PC-9 (cell line): Measurements from ENCODE around the gene OR2M2. TPM values are rescaled to one million over a fixed set of nuclear protein-coding genes. Genes with fewer than 3 reads are reported as not detected.

Experiments
- BruUV-seq: library from RNA; stranded (reverse); fragments of 400-500 nt; replicated peaks from 2 replicates; lab custom pipeline; 2021; lab: Mats Ljungman, UMichigan
- CTCF ChIA-PET: fragments of 300-600 bp; sonication (Branson Sonifier 250); formaldehyde crosslinking; loops from one replicate; lab custom pipeline; 2022; ENCODE audit warnings: antibody characterized with exemption; lab: Charles Lee
- POLR2A ChIA-PET: fragments of 300-600 bp; sonication (Branson Sonifier 250); formaldehyde crosslinking; loops from one replicate; lab custom pipeline; 2022; ENCODE audit warnings: antibody characterized with exemption; ENCODE audit not compliant: unreplicated experiment; lab: Charles Lee
- DNase-seq, 2 experiments: peaks; one replicate each; pipeline versions ENCODE4 v3.0.0 to v3.0.0-alpha.2; 2015 to 2022; ENCODE audit warnings: mixed read lengths in 1 of 2
- H2AFZ ChIP-seq: fragments of 200-600 bp; sonication (generic); 2 replicates; pipeline ENCODE4 v1.8.1; 2017; ENCODE audit warnings: antibody characterized with exemption
- H3F3A ChIP-seq: fragments of 200-600 bp; sonication (generic); 2 replicates; pipeline ENCODE4 v1.8.1; 2017; ENCODE audit warnings: antibody characterized with exemption, mild to moderate bottlenecking, low read depth; ENCODE audit not compliant: insufficient read depth
- H3K27ac ChIP-seq: fragments of 200-600 bp; sonication (generic); 2 replicates; pipeline ENCODE4 v1.6.1; 2016; ENCODE audit warnings: mixed run types
- H3K27me3 ChIP-seq: fragments of 200-600 bp; sonication (generic); 2 replicates; pipeline ENCODE4 v1.6.1; 2016; ENCODE audit warnings: low read depth, mixed run types; ENCODE audit not compliant: insufficient read depth
- H3K36me3 ChIP-seq: fragments of 200-600 bp; sonication (generic); 2 replicates; pipeline ENCODE4 v1.6.1; 2016; ENCODE audit warnings: low read depth, mixed run types
- H3K4me1 ChIP-seq: fragments of 200-600 bp; sonication (generic); replicated peaks from 2 replicates; pipeline ENCODE4 v1.6.1; 2016; ENCODE audit warnings: mixed run types; ENCODE audit not compliant: insufficient read depth
- H3K4me2 ChIP-seq: fragments of 200-600 bp; sonication (generic); 2 replicates; pipeline ENCODE4 v1.6.1; 2017; ENCODE audit warnings: mixed run types
- H3K4me3 ChIP-seq: fragments of 200-600 bp; sonication (generic); 2 replicates; pipeline ENCODE4 v1.6.1; 2016; ENCODE audit warnings: mixed run types
- H3K79me2 ChIP-seq: fragments of 200-600 bp; sonication (generic); 2 replicates; pipeline ENCODE4 v1.6.1; 2017; ENCODE audit warnings: low read depth, mixed run types
- H3K9me2 ChIP-seq: fragments of 200-600 bp; sonication (generic); 2 replicates; pipeline ENCODE4 v1.8.1; 2017; ENCODE audit warnings: mild to moderate bottlenecking; ENCODE audit not compliant: insufficient read depth
- H3K9me3 ChIP-seq: fragments of 200-600 bp; sonication (generic); 2 replicates; pipeline ENCODE4 v1.8.1; 2016; ENCODE audit warnings: low read depth; ENCODE audit not compliant: insufficient read depth
- H4K20me1 ChIP-seq: fragments of 200-600 bp; sonication (generic); 2 replicates; pipeline ENCODE4 v1.8.1; 2017; ENCODE audit not compliant: insufficient read depth
- CTCF ChIP-seq: fragments of 200-600 bp; sonication (generic); conservative IDR thresholded peaks from 2 replicates; pipeline ENCODE4 v1.6.1; 2017; ENCODE audit warnings: mixed run types, antibody characterized with exemption, mild to moderate bottlenecking, moderate library complexity
- EZH2 ChIP-seq: fragments of 200-600 bp; sonication (generic); IDR thresholded peaks from 2 replicates; pipeline ENCODE4 v1.8.0; 2017; ENCODE audit warnings: antibody characterized with exemption, low read depth
- intact Hi-C: fragments of 100-400 bp; cut with micrococcal nuclease; formaldehyde crosslinking; loops from one replicate; pipeline ENCODE4 v1.10.0; 2022; ENCODE audit not compliant: unreplicated experiment
- total RNA-seq: library from RNA; stranded (reverse); gene quantifications from 2 replicates; pipeline ENCODE4 v1.2.3, GENCODE V29; 2021

Gene OR2M2
- total RNA-seq, 1 experiment from 2014 or later, result not detected

- ChIA-PET POLR2A (no interaction called here), CTCF (no interaction called here)
- Histone ChIP-seq H3K36me3 (no peaks in the 10 kb centered on the region), H3K27ac (no peak overlapping the region), H3K4me1 (no peaks in the 10 kb centered on the region), H2AFZ (no peak overlapping the region), H3F3A (no peaks in the 10 kb centered on the region), H3K9me2 (no peaks in the 10 kb centered on the region), H4K20me1 (no peaks in the 10 kb centered on the region), H3K79me2 (no peaks in the 10 kb centered on the region), H3K27me3 (no peaks in the 10 kb centered on the region), H3K9me3 (no peaks in the 10 kb centered on the region), H3K4me2 (no peak overlapping the region), H3K4me3 (no peak overlapping the region)
- intact Hi-C loops, result no loop called here
- TF ChIP-seq CTCF (no peak), EZH2 (no peak)
- no TSS peak for BruUV-seq
- no peak for DNase-seq
These were observed 12.7 kb downstream of the OR2M2 start for GRCh38 chr1:248187363-248187762.

- Histone ChIP-seq H3K27me3 (no peaks in the 10 kb centered on the region), H3K9me3 (no peaks in the 10 kb centered on the region), H3K79me2 (no peaks in the 10 kb centered on the region), H3K4me3 (no peak overlapping the region), H3K4me1 (no peaks in the 10 kb centered on the region), H3K27ac (no peak overlapping the region), H4K20me1 (no peaks in the 10 kb centered on the region), H3K4me2 (no peak overlapping the region), H2AFZ (no peak overlapping the region), H3K9me2 (no peaks in the 10 kb centered on the region), H3K36me3 (no peaks in the 10 kb centered on the region), H3F3A (no peaks in the 10 kb centered on the region)
- ChIA-PET POLR2A (no interaction called here), CTCF (no interaction called here)
- TF ChIP-seq CTCF, result no peak
- TF ChIP-seq EZH2, result no peak
- intact Hi-C loops, result no loop called here
- no peak for DNase-seq
- BruUV-seq, result no TSS peak
These were observed 14.4 kb downstream of the OR2M2 start for GRCh38 chr1:248189026-248189425.

GRCh38 chr1:248194117-248194516 is 19.5 kb downstream of the OR2M2 start:
- BruUV-seq, result no TSS peak
- Histone ChIP-seq H3K36me3 (no peaks in the 10 kb centered on the region), H3K9me2 (no peaks in the 10 kb centered on the region), H3K9me3 (no peaks in the 10 kb centered on the region), H3K4me3 (no peak overlapping the region), H3K27me3 (no peaks in the 10 kb centered on the region), H3F3A (no peaks in the 10 kb centered on the region), H3K79me2 (no peaks in the 10 kb centered on the region), H3K4me2 (no peak overlapping the region), H3K27ac (no peak overlapping the region), H2AFZ (no peak overlapping the region), H3K4me1 (no peaks in the 10 kb centered on the region), H4K20me1 (no peaks in the 10 kb centered on the region)
- intact Hi-C loops, result no loop called here
- no peak for TF ChIP-seq CTCF
- no peak for TF ChIP-seq EZH2
- DNase-seq, result no peak
- POLR2A ChIA-PET, result no interaction called here
- CTCF ChIA-PET, result no interaction called here
